Stomach (tissue), 19 donors: ENCODE data around the gene TIMM8B. TPM values are rescaled to one million over a fixed set of nuclear protein-coding genes. Genes with fewer than 3 reads are reported as not detected.

ENCODE experiments used
- DNase-seq, 2 donors: peaks; one replicate each; pipeline versions ENCODE4 v3.0.0 to v3.0.0-alpha.2; 2013 to 2019
- H3K27ac ChIP-seq, 5 donors: fragments of 200-600 bp in 4 of 5; sonication (generic) in 4 of 5; one replicate each; pipeline ENCODE4 v1.5.1; 2013 to 2019; ENCODE audit warnings: mild to moderate bottlenecking in 1 of 5, moderate library complexity in 1 of 5
- H3K27me3 ChIP-seq, 3 donors: fragments of 200-600 bp; sonication (generic); one replicate each; pipeline ENCODE4 v1.5.1; 2017 to 2019; ENCODE audit warnings: mixed run types in 1 of 3
- H3K36me3 ChIP-seq, 4 donors: fragments of 200-600 bp; sonication (generic); 1 replicate in 3 of 4; 2 replicates in 1 of 4; pipeline ENCODE4 v1.5.1; 2016 to 2019
- H3K4me1 ChIP-seq, 4 donors: fragments of 200-600 bp; sonication (generic); one replicate each; pipeline ENCODE4 v1.5.1; 2016 to 2019
- H3K4me3 ChIP-seq, 4 donors: fragments of 200-600 bp; sonication (generic) in 3 of 4; one replicate each; pipeline ENCODE4 v1.5.1; 2016 to 2019; ENCODE audit warnings: mild to moderate bottlenecking in 1 of 4
- H3K9me3 ChIP-seq, 4 donors: fragments of 200-600 bp; sonication (generic); one replicate each; pipeline ENCODE4 v1.5.1; 2016 to 2019
- EP300 ChIP-seq: sonication (generic); formaldehyde crosslinking; IDR thresholded peaks from one replicate; pipeline ENCODE4 v1.6.1; 2017; ENCODE audit warnings: antibody characterized with exemption
- POLR2A ChIP-seq, 4 donors: fragments of 450-650 bp; IDR thresholded peaks; one replicate each; pipeline ENCODE4 v1.6.1; 2016; ENCODE audit warnings: antibody characterized with exemption in 4 of 4, control low read depth in 2 of 4, mild to moderate bottlenecking in 1 of 4, moderate library complexity in 1 of 4
- POLR2AphosphoS5 ChIP-seq, 3 donors: sonication (generic); formaldehyde crosslinking; IDR thresholded peaks; one replicate each; pipeline ENCODE4 v1.6.1; 2016; ENCODE audit warnings: antibody characterized with exemption in 3 of 3
- WGBS, 5 donors: extraction: QIAGEN DNeasy Blood & Tissue Kit in 3 of 5; methylation state at CpG; one replicate each; pipeline versions ENCODE4 v1.1.5 to v1.1.7; 2013 to 2018; 5-methylcytosine and 5-hydroxymethylcytosine counted together
- intact Hi-C: fragments of 100-400 bp; cut with DNase I; formaldehyde crosslinking; loops from one replicate; pipeline ENCODE4 v1.15.1; 2023; ENCODE audit warnings: low total_unique reads
- long read RNA-seq, 10 donors: transcript quantifications; one replicate each; lab custom pipeline, GENCODE V29; 2026
- polyA plus RNA-seq, 3 donors: library from polyadenylated mRNA; stranded (reverse); fragments of 200-250 nt; gene quantifications; one replicate each; pipeline ENCODE4 v1.2.3, GENCODE V29; 2013
- total RNA-seq, 5 donors: library from RNA; depleted of rRNA; stranded (reverse); fragments of >200 nt; gene quantifications; one replicate each; pipeline versions ENCODE4 v1.1.0 to v1.2.3, GENCODE V29; 2014 to 2016
- TF ChIP-seq, protein P1 (sequence below), 7 experiments: fragments of 450-650 bp in 4 of 7; fragments of 200-600 bp in 3 of 7; sonication (generic) in 3 of 7; IDR thresholded peaks; one replicate each; pipeline ENCODE4 v1.5.1; 2016 to 2019; ENCODE audit warnings: antibody characterized with exemption in 7 of 7, control low read depth in 2 of 7, mild to moderate bottlenecking in 1 of 7
- donor health status: healthy with polysubstance abuse.
- donor health status: Bipolar disorder and iron deficiency.
- donor health status: healthy.

Gene TIMM8B, protein sequence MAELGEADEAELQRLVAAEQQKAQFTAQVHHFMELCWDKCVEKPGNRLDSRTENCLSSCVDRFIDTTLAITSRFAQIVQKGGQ
- total RNA-seq, result 100 to 1,000 TPM in 1 of 5 donors, 10 to 100 TPM in 4; 13.9 to 107 (median 34.8) TPM
- polyA plus RNA-seq, result 100 to 1,000 TPM in 2 of 3 donors, 10 to 100 TPM in 1; 95.9 to 126 (median 122) TPM
- long read RNA-seq, donor 1, transcript TIMM8B-201 (2 exons, 819 nt), result major isoform, 34 of 35 reads
- long read RNA-seq, donor 1, partial matches to known transcripts, result 0 of 35 reads
- long read RNA-seq, donor 1, other reads (novel, unspliced or antisense), result 0 of 35 reads
- long read RNA-seq, donor 2, transcript TIMM8B-201 (2 exons, 819 nt), result major isoform, 41 of 45 reads
- long read RNA-seq, donor 2, partial matches to known transcripts, result 0 of 45 reads
- long read RNA-seq, donor 2, other reads (novel, unspliced or antisense), result 0 of 45 reads
- long read RNA-seq, donor 3, transcript TIMM8B-201 (2 exons, 819 nt), result major isoform, 49 of 52 reads
- long read RNA-seq, donor 3, partial matches to known transcripts, result 0 of 52 reads
- long read RNA-seq, donor 3, other reads (novel, unspliced or antisense), result 0 of 52 reads
- long read RNA-seq, donor 4, transcript TIMM8B-201 (2 exons, 819 nt), result major isoform, 9 of 9 reads
- long read RNA-seq, donor 4, partial matches to known transcripts, result 0 of 9 reads
- long read RNA-seq, donor 4, other reads (novel, unspliced or antisense), result 0 of 9 reads
- long read RNA-seq, donor 5, transcript TIMM8B-201 (2 exons, 819 nt), result major isoform, 68 of 75 reads
- long read RNA-seq, donor 5, transcript TIMM8B-203 (3 exons, 1,155 nt), result minor isoform, 7 of 75 reads
- long read RNA-seq, donor 5, partial matches to known transcripts, result 0 of 75 reads
- long read RNA-seq, donor 5, other reads (novel, unspliced or antisense), result 0 of 75 reads
- long read RNA-seq, donor 6, transcript TIMM8B-203 (3 exons, 1,155 nt), result minor isoform, 15 of 154 reads
- long read RNA-seq, donor 6, transcript TIMM8B-201 (2 exons, 819 nt), result major isoform, 139 of 154 reads
- long read RNA-seq, donor 6, partial matches to known transcripts, result 0 of 154 reads
- long read RNA-seq, donor 6, other reads (novel, unspliced or antisense), result 0 of 154 reads
- long read RNA-seq, donor 7, transcript TIMM8B-203 (3 exons, 1,155 nt), result minor isoform, 5 of 93 reads
- long read RNA-seq, donor 7, transcript TIMM8B-201 (2 exons, 819 nt), result major isoform, 88 of 93 reads
- long read RNA-seq, donor 7, partial matches to known transcripts, result 0 of 93 reads
- long read RNA-seq, donor 7, other reads (novel, unspliced or antisense), result 0 of 93 reads
- long read RNA-seq, donor 8, transcript TIMM8B-203 (3 exons, 1,155 nt), result minor isoform, 5 of 89 reads
- long read RNA-seq, donor 8, transcript TIMM8B-201 (2 exons, 819 nt), result major isoform, 84 of 89 reads
- long read RNA-seq, donor 8, partial matches to known transcripts, result 0 of 89 reads
- long read RNA-seq, donor 8, other reads (novel, unspliced or antisense), result 0 of 89 reads
- long read RNA-seq, donor 9, transcript TIMM8B-201 (2 exons, 819 nt), result major isoform, 63 of 69 reads
- long read RNA-seq, donor 9, transcript TIMM8B-203 (3 exons, 1,155 nt), result minor isoform, 6 of 69 reads
- long read RNA-seq, donor 9, partial matches to known transcripts, result 0 of 69 reads
- long read RNA-seq, donor 9, other reads (novel, unspliced or antisense), result 0 of 69 reads
- long read RNA-seq, donor 10, transcript TIMM8B-201 (2 exons, 819 nt), result major isoform, 38 of 40 reads
- long read RNA-seq, donor 10, partial matches to known transcripts, result 0 of 40 reads
- long read RNA-seq, donor 10, other reads (novel, unspliced or antisense), result 0 of 40 reads

DNA sequence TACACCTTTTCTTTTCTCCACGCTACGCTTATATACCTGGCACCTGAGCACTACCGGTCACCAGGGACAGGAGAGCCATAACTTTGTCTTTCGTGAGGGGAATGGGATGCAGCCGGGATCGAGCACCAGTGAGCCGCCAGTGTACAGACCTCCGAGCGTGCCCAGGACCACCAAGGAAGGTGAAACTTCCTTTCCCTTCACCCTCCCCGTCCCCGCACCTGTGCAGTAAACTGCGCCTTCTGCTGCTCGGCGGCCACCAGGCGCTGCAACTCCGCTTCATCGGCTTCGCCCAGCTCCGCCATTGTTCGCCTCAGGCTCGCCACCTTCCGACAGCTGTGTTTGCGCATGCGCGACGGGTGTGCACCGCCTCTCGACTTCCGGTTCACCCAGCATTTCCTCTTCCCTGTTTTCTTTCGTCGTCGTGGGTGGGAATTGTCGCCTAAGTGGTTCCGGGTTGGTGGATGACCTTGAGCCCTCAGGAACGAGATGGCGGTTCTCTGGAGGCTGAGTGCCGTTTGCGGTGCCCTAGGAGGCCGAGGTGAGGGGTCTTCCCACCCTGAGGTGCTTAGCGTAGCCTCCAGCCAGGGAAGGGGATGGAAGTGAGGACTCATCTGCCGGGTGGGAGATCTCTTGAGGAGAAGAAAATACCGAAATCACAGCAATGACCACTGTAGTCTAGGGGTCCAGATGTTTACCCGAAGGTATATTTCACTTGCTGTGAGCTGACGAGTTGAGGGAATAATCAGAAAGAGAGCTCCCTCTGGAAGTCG, at the start of gene TIMM8B, which contains the start of gene SDHD:
Gene TIMM8B (minus strand): TSS at position 335 of the 770 bp plus-strand sequence. CDS start 33 bp downstream, at position 302.
Gene SDHD (plus strand): TSS at position 452 of the 770 bp plus-strand sequence. CDS start 35 bp downstream, at position 487.
- H3K4me1 ChIP-seq, result peaks cover 30 to 48% (median 40%) of the 10 kb centered on the region in 4 donors
- peak; percentile 79 to 97 (median 82) for TF ChIP-seq POLR2AphosphoS5 (IDR thresholded peaks at IDR 0.05)
- no peak for TF ChIP-seq POLR2A (IDR thresholded peaks at IDR 0.05)
- TF ChIP-seq, protein P1, sequence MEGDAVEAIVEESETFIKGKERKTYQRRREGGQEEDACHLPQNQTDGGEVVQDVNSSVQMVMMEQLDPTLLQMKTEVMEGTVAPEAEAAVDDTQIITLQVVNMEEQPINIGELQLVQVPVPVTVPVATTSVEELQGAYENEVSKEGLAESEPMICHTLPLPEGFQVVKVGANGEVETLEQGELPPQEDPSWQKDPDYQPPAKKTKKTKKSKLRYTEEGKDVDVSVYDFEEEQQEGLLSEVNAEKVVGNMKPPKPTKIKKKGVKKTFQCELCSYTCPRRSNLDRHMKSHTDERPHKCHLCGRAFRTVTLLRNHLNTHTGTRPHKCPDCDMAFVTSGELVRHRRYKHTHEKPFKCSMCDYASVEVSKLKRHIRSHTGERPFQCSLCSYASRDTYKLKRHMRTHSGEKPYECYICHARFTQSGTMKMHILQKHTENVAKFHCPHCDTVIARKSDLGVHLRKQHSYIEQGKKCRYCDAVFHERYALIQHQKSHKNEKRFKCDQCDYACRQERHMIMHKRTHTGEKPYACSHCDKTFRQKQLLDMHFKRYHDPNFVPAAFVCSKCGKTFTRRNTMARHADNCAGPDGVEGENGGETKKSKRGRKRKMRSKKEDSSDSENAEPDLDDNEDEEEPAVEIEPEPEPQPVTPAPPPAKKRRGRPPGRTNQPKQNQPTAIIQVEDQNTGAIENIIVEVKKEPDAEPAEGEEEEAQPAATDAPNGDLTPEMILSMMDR (IDR thresholded peaks at IDR 0.05), result peak in 2 of 7 experiments; percentile 8 to 34
- TF ChIP-seq EP300, result no peak
- intact Hi-C loops, result no loop called here
- no peaks in the 10 kb centered on the region for H3K27me3 ChIP-seq
- peak within 1 kb of the TSS; percentile 73 to 94 (median 82) for H3K4me3 ChIP-seq
- 0 to 1% (median 0%) methylated on average over 42 to 45 of the region's 45 CpGs for WGBS, 5 donors
- H3K9me3 ChIP-seq, result no peaks in the 10 kb centered on the region
- peak; percentile 95 to 99 for DNase-seq
- peak within 1 kb of the TSS; percentile 79 to 86 (median 85) for H3K27ac ChIP-seq
- peaks cover 34 to 76% (median 74%) of the 10 kb centered on the region in 4 donors for H3K36me3 ChIP-seq

DNA sequence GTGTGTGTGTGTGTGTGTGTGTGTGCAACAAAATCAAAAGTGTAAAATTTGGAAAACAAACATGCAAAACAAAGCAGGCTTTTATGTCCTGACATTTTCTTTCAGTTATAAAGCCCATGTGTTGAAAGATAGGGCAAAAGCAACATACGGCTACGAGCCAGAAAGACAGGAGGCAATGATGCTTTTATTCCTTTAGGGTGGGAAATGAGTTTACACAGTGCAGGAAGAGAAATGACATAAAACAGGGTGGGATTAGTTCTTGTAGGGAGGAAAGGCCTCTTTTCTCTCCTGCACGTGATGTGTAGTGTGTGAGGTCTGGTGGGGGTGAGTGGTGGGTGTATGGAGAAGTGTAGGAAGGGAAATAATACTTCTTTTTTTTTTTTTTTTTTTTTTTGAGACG, 47.9 kb upstream of the TIMM8B start:
- Histone ChIP-seq H3K36me3 (no peaks in the 10 kb centered on the region), H3K4me1 (peaks cover 0 to 8% (median 3%) of the 10 kb centered on the region in 4 donors), H3K27ac (no peak overlapping the region), H3K4me3 (no peak overlapping the region), H3K9me3 (no peaks in the 10 kb centered on the region), H3K27me3 (no peaks in the 10 kb centered on the region)
- WGBS, 5 donors, result 87 to 97% (median 89%) methylated on average over 3 to 4 of the region's 4 CpGs
- TF ChIP-seq POLR2AphosphoS5 (IDR thresholded peaks at IDR 0.05) (no peak), POLR2A (IDR thresholded peaks at IDR 0.05) (no peak), EP300 (no peak)
- TF ChIP-seq, protein P1 (IDR thresholded peaks at IDR 0.05), result no peak
- DNase-seq, result no peak
- intact Hi-C loops, result no loop called here

DNA sequence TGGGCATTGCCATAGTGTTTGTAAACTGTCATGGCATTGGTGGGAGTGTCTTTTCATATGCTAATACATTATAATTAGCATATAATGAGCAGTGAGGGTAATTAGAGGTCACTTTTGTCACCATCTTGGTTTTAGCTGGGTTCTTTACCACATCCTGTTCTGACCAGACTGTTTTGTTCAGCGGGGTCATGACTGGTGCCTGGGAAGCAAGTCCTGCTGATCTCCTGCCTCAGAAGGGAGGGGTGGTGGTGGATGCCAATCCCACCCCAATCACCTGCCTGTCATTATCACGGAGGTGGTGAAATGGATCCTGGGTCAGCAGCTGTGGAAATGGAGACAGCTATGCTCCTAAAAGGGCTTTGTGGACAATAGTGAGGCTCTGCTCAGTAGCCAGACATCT, 46.2 kb upstream of the TIMM8B start:
- intact Hi-C loops, result no loop called here

More for the DNA sequence above, 46.2 kb upstream of the TIMM8B start:
- Histone ChIP-seq H3K9me3 (no peaks in the 10 kb centered on the region), H3K27ac (no peak overlapping the region), H3K27me3 (no peaks in the 10 kb centered on the region), H3K4me1 (peaks cover 0 to 14% (median 6%) of the 10 kb centered on the region in 4 donors), H3K4me3 (no peak overlapping the region), H3K36me3 (no peaks in the 10 kb centered on the region)
- 51 to 83% (median 68%) methylated on average over 2 of the region's 2 CpGs for WGBS, 5 donors
- no peak for DNase-seq
- TF ChIP-seq POLR2A (IDR thresholded peaks at IDR 0.05) (no peak), EP300 (no peak), POLR2AphosphoS5 (IDR thresholded peaks at IDR 0.05) (no peak)
- TF ChIP-seq, protein P1 (IDR thresholded peaks at IDR 0.05), result no peak
